Activated CD8-positive, alpha-beta T cell treated with anti-CD3 and anti-CD28 coated beads for 36 hours (primary cell): ENCODE measurements around the gene CTNNA2. TPM values are rescaled to one million over a fixed set of nuclear protein-coding genes. Genes with fewer than 3 reads are reported as not detected.

Source experiments
- ATAC-seq: fragments of 200-7000 bp; cut with Tn5 transposase; one replicate; pipeline ENCODE4 v1.10.0; 2021; ENCODE audit warnings: mild to moderate bottlenecking, moderate library complexity
- CTCF ChIA-PET: fragments of 350-600 bp; sonication (Branson Sonifier 250); formaldehyde crosslinking; loops from one replicate; lab custom pipeline; 2021; ENCODE audit warnings: antibody characterized with exemption; lab: Charles Lee
- POLR2A ChIA-PET: fragments of 350-600 bp; sonication (Branson Sonifier 250); formaldehyde crosslinking; loops from one replicate; lab custom pipeline; 2021; ENCODE audit warnings: antibody characterized with exemption; lab: Charles Lee
- DNase-seq: peaks from one replicate; pipeline ENCODE4 v3.0.0-alpha.2; 2020
- H3K27ac Mint-ChIP-seq: one replicate; pipeline ENCODE4 v1.8.0; 2021; ENCODE audit warnings: mild to moderate bottlenecking, mixed read lengths
- H3K27me3 Mint-ChIP-seq: one replicate; pipeline ENCODE4 v1.8.0; 2021; ENCODE audit warnings: mixed read lengths
- H3K36me3 Mint-ChIP-seq: one replicate; pipeline ENCODE4 v1.8.0; 2021; ENCODE audit warnings: low read depth, mixed read lengths
- H3K4me1 Mint-ChIP-seq: one replicate; pipeline ENCODE4 v1.8.0; 2021; ENCODE audit warnings: low read depth, mixed read lengths
- H3K4me3 Mint-ChIP-seq: one replicate; pipeline ENCODE4 v1.8.0; 2021; ENCODE audit warnings: mild to moderate bottlenecking, moderate library complexity, mixed read lengths
- H3K9me3 Mint-ChIP-seq: one replicate; pipeline ENCODE4 v1.8.0; 2021; ENCODE audit warnings: mixed read lengths
- intact Hi-C: fragments of 100-400 bp; cut with micrococcal nuclease; formaldehyde crosslinking; loops from one replicate; pipeline ENCODE4 v1.10.0; 2022
- total RNA-seq, 2 experiments: library from RNA; stranded (reverse); gene quantifications; one replicate each; pipeline ENCODE4 v1.2.3, GENCODE V29; 2021
- TF ChIP-seq, protein P1 (sequence below): fragments of 200-600 bp; IDR thresholded peaks from one replicate; pipeline ENCODE4 v1.8.0; 2022; ENCODE audit warnings: antibody characterized with exemption, mild to moderate bottlenecking

Gene CTNNA2
- total RNA-seq, 2 experiments from 2014 or later = not detected

DNA sequence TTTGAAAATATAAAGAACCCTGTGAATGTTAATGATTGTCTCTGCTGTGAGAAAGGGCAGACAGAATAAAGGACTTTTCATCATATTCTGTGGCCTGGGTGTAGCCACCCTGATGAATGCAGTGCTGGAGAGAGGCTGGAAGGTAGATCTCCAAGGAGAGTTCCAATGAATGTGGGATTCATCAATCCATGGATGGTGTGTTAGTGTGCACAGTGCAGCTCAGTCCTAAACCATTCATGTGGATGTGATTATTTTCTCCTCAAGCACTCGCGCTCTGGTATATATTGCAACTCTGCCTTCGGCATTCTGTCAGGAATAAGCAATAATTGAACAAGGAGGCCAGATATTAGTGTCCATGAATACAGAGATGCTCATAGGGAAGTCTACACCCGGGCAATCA lies 744.6 kb downstream of the CTNNA2 start:
- ChIA-PET CTCF (interaction anchor here (0.6 to 1.4 kb wide), 4 partner anchors 11 to 116 kb away, joined by 3 to 4 read pairs (median 4); no protein-coding TSS in a partner anchor), POLR2A (no interaction called here)
- intact Hi-C loops = no loop called here
- H3K27ac Mint-ChIP-seq = no peak overlapping the region
- no peaks in the 10 kb centered on the region for H3K36me3 Mint-ChIP-seq
- no peaks in the 10 kb centered on the region for H3K27me3 Mint-ChIP-seq
- no peaks in the 10 kb centered on the region for H3K4me1 Mint-ChIP-seq
- H3K9me3 Mint-ChIP-seq = no peaks in the 10 kb centered on the region
- TF ChIP-seq, protein P1, sequence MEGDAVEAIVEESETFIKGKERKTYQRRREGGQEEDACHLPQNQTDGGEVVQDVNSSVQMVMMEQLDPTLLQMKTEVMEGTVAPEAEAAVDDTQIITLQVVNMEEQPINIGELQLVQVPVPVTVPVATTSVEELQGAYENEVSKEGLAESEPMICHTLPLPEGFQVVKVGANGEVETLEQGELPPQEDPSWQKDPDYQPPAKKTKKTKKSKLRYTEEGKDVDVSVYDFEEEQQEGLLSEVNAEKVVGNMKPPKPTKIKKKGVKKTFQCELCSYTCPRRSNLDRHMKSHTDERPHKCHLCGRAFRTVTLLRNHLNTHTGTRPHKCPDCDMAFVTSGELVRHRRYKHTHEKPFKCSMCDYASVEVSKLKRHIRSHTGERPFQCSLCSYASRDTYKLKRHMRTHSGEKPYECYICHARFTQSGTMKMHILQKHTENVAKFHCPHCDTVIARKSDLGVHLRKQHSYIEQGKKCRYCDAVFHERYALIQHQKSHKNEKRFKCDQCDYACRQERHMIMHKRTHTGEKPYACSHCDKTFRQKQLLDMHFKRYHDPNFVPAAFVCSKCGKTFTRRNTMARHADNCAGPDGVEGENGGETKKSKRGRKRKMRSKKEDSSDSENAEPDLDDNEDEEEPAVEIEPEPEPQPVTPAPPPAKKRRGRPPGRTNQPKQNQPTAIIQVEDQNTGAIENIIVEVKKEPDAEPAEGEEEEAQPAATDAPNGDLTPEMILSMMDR = no peak
- DNase-seq (no peak), ATAC-seq (no peak)
- H3K4me3 Mint-ChIP-seq = no peak overlapping the region

DNA sequence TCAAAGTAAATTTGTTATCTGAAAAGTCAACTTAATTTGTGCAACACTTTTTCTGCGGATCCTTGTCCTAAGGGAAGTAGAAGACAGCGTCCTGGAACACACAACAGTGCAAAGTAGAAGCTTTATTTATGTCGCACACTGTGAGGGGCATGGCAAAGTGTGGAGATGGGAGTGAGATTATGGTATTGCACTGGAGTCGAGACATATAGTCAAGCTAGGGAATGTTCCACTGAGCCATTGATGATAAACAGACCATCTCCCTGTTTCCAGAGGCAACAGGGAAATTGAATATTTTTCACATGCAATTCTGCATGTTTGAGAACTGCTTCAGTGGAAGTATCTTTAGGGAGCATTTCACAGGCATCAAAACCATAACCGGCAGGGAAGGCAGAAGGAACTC lies 745.5 kb downstream of the CTNNA2 start:
- intact Hi-C loops = no loop called here
- no peaks in the 10 kb centered on the region for H3K9me3 Mint-ChIP-seq
- ATAC-seq (no peak), DNase-seq (no peak)
- CTCF ChIA-PET = interaction anchor here (1.2 to 1.4 kb wide), 2 partner anchors 11 to 20 kb away, joined by 4 read pairs; no protein-coding TSS in a partner anchor
- H3K27me3 Mint-ChIP-seq = no peaks in the 10 kb centered on the region
- H3K27ac Mint-ChIP-seq = no peak overlapping the region
- no peak overlapping the region for H3K4me3 Mint-ChIP-seq
- POLR2A ChIA-PET = no interaction called here
- TF ChIP-seq, protein P1 = no peak
- H3K4me1 Mint-ChIP-seq = no peaks in the 10 kb centered on the region
- no peaks in the 10 kb centered on the region for H3K36me3 Mint-ChIP-seq

DNA sequence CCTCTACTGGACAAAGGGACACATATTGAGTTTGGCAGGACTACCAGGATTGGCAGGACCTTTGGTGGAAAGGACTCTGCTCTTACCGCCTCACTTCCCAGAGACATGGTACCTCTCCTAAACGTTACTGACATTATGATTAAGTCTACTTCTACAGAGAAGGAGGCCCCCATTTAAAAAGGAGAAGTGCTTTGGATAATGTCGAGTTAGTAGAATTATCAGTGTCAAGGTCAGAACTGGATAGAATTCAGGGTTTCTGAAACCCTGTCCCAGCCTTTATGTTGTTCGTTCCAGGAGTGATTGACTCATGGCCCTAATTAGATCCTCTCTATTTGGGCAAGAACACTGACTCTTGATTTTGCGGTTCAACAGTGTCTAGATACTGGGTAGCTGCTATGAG lies 745.9 kb downstream of the CTNNA2 start:
- no peak overlapping the region for H3K4me3 Mint-ChIP-seq
- intact Hi-C loops = no loop called here
- no peaks in the 10 kb centered on the region for H3K4me1 Mint-ChIP-seq
- no peaks in the 10 kb centered on the region for H3K27me3 Mint-ChIP-seq
- H3K36me3 Mint-ChIP-seq = no peaks in the 10 kb centered on the region
- ChIA-PET CTCF (interaction anchor here (1.2 to 1.4 kb wide), 2 partner anchors 12 to 20 kb away, joined by 4 read pairs; no protein-coding TSS in a partner anchor), POLR2A (no interaction called here)
- no peaks in the 10 kb centered on the region for H3K9me3 Mint-ChIP-seq
- DNase-seq (no peak), ATAC-seq (no peak)
- TF ChIP-seq, protein P1 = no peak
- H3K27ac Mint-ChIP-seq = no peak overlapping the region

DNA sequence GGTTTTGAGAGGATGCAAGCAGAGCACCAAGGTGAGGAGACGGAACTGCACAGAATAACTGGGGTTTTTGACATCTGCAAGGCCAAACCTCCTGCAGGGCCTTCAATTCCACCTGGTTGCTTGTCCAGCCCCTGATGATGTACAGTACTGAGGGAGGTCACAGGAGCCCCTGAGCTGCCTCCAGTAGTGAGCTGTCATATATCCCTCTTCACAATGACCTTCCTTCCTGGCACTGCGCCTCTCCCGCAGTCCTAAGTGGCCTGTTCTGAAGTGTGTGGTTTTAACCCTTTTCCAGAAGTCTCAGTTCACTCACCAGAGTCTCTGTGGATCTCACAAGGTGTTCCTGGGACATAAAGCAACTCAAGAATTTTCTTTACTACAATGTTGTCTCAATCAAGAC lies 746.4 kb downstream of the CTNNA2 start:
- no peaks in the 10 kb centered on the region for H3K9me3 Mint-ChIP-seq
- ATAC-seq (no peak), DNase-seq (no peak)
- ChIA-PET CTCF (no interaction called here), POLR2A (no interaction called here)
- no peaks in the 10 kb centered on the region for H3K27me3 Mint-ChIP-seq
- TF ChIP-seq, protein P1 = no peak
- no peak overlapping the region for H3K27ac Mint-ChIP-seq
- intact Hi-C loops = no loop called here
- H3K4me1 Mint-ChIP-seq = no peaks in the 10 kb centered on the region
- H3K36me3 Mint-ChIP-seq = no peaks in the 10 kb centered on the region
- H3K4me3 Mint-ChIP-seq = no peak overlapping the region

DNA sequence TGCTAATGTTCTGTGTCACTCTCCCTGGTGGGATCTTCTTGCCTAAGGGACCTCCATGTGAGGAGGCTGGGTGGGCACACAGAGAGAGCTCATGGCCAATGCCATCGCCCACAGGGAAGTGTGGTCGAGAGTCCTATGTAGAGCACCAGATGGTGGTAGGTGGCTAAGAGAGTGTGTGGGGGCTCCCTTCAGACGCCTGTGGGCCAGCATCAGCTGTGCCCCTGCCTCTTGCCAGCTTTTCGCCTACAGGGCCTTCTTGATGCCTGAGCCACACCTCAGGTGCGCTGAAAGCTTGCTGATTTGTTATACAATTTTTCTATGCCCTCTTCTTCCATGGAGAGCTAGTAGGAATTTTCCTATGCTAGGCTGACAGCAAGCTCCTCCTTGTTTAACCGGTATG lies 753.4 kb downstream of the CTNNA2 start:
- no peaks in the 10 kb centered on the region for H3K9me3 Mint-ChIP-seq
- CTCF ChIA-PET = no interaction called here
- no peaks in the 10 kb centered on the region for H3K4me1 Mint-ChIP-seq
- no peak overlapping the region for H3K27ac Mint-ChIP-seq
- no peak for DNase-seq
- no peak for ATAC-seq
- no peaks in the 10 kb centered on the region for H3K27me3 Mint-ChIP-seq
- H3K36me3 Mint-ChIP-seq = no peaks in the 10 kb centered on the region
- TF ChIP-seq, protein P1 = no peak
- intact Hi-C loops = no loop called here
- POLR2A ChIA-PET = no interaction called here
- H3K4me3 Mint-ChIP-seq = no peak overlapping the region
